ENCODE data around the gene ATRIP.
"Not testable (repeated sequence)": the region's sequence is repeated elsewhere in the genome, so short reads cannot be mapped to it uniquely, and the experiment has no call there.

ATRIP gene

GRCh38 chr3:48439820-48440589 lies 6.5 kb upstream of the ATRIP start, which contains the start of the genes CCDC51 and TMA7:
Gene CCDC51 (minus strand): TSS chr3:48440119. CDS start chr3:48435128, 4,991 bp downstream.
Gene TMA7 (plus strand): TSS chr3:48440257. CDS start chr3:48440297, 40 bp downstream.
- DNase-seq = peak; percentile 95

- no peak for DNase-seq
Observed at GRCh38 chr3:48440590-48440958, 6.0 kb upstream of the ATRIP start.

- no peak for DNase-seq
Observed at GRCh38 chr3:48441940-48442339, 4.6 kb upstream of the ATRIP start.

GRCh38 chr3:48445277-48445882 lies 1.2 kb upstream of the ATRIP start:
- no peak for DNase-seq

GRCh38 chr3:48446043-48446424 lies 503 bp upstream of the ATRIP start:
- no peak for DNase-seq

GRCh38 chr3:48451270-48451669 lies 4.7 kb downstream of the ATRIP start:
- no peak for DNase-seq

- DNase-seq = no peak
Observed at GRCh38 chr3:48456456-48456855, 9.9 kb downstream of the ATRIP start.

GRCh38 chr3:48459331-48459730 lies 12.8 kb downstream of the ATRIP start:
- DNase-seq = no peak

GRCh38 chr3:48459773-48460516 lies 13.4 kb downstream of the ATRIP start:
- DNase-seq = no peak

GRCh38 chr3:48460517-48460902 lies 14.0 kb downstream of the ATRIP start:
- DNase-seq = no peak

- DNase-seq = not testable (repeated sequence)
Observed at GRCh38 chr3:48461767-48462166, 15.2 kb downstream of the ATRIP start.

- DNase-seq = no peak
Observed at GRCh38 chr3:48463703-48464102, 17.2 kb downstream of the ATRIP start.

- no peak for DNase-seq
Observed at GRCh38 chr3:48464713-48465221, 18.2 kb downstream of the ATRIP start.

- DNase-seq = no peak
Observed at GRCh38 chr3:48465237-48465530, 18.6 kb downstream of the ATRIP start.

GRCh38 chr3:48465531-48466378 lies 19.2 kb downstream of the ATRIP start:
- DNase-seq = peak; percentile 60

- DNase-seq = no peak
Observed at GRCh38 chr3:48466386-48467109, 20.0 kb downstream of the ATRIP start.

- no peak for DNase-seq
Observed at GRCh38 chr3:48467110-48467454, 20.5 kb downstream of the ATRIP start.

GRCh38 chr3:48467473-48468267 lies 21.1 kb downstream of the ATRIP start:
- no peak for DNase-seq

GRCh38 chr3:48468329-48468731 lies 21.8 kb downstream of the ATRIP start:
- no peak for DNase-seq

GRCh38 chr3:48469046-48469915 lies 22.7 kb downstream of the ATRIP start:
- no peak for DNase-seq
